ENCODE results near the gene VASH2. TPM values are rescaled to one million over a fixed set of nuclear protein-coding genes. Genes with fewer than 3 reads are reported as not detected.

Gene VASH2
- total RNA-seq, 1 experiment from 2014 or later = 303 TPM

- TF ChIP-seq HMGXB4 (CRISPR knock-in tag; IDR thresholded peaks at IDR 0.05) (0 out of 2 replicates have a peak, but pooled peaks have one; percentile 37), ZNF425 (CRISPR knock-in tag; conservative IDR thresholded peaks at IDR 0.05) (no peak), ZBTB43 (CRISPR knock-in tag; IDR thresholded peaks at IDR 0.05) (no peak)
- CTCF ChIA-PET = interaction anchor here (0.6 to 3.5 kb wide), 11 partner anchors 12 to 230 kb away, joined by 3 to 24 read pairs (median 4); partner anchors contain the start of gene FLVCR1
- H3K27me3 Mint-ChIP-seq (ENCODE audit: low read depth) = no peaks in the 10 kb centered on the region
- H3K4me3 Mint-ChIP-seq = no peak overlapping the region
- ATAC-seq = peak; percentile 15
- peak; percentile 39 for DNase-seq (ENCODE audit: low spot score)
- POLR2A ChIA-PET = interaction anchor here (1.4 to 1.7 kb wide), 3 partner anchors 12 to 165 kb away, joined by 3 read pairs; no protein-coding TSS in a partner anchor
- no peaks in the 10 kb centered on the region for H3K9me3 Mint-ChIP-seq
- peaks cover 89% of the 10 kb centered on the region for H3K4me1 Mint-ChIP-seq
- peak overlapping the region; percentile 95 for H3K27ac Mint-ChIP-seq
- H3K36me3 Mint-ChIP-seq = peaks cover 95% of the 10 kb centered on the region
Measured at GRCh38 chr1:212980123-212980785, 29.9 kb downstream of the VASH2 start.

GRCh38 chr1:212981025-212981495 lies 30.7 kb downstream of the VASH2 start:
- Mint-ChIP-seq H3K4me3 (no peak overlapping the region), H3K27me3 (ENCODE audit: low read depth) (no peaks in the 10 kb centered on the region), H3K9me3 (no peaks in the 10 kb centered on the region), H3K4me1 (peaks cover 87% of the 10 kb centered on the region), H3K27ac (0 out of 2 replicates have a peak overlapping the region, but pooled peaks have one; percentile 95), H3K36me3 (peaks cover 95% of the 10 kb centered on the region)
- ChIA-PET POLR2A (interaction anchor here (1.3 to 1.4 kb wide), 3 partner anchors 9 to 166 kb away, joined by 3 read pairs; no protein-coding TSS in a partner anchor), CTCF (interaction anchor here (1.0 to 3.5 kb wide), 6 partner anchors 13 to 231 kb away, joined by 3 to 24 read pairs (median 4); no protein-coding TSS in a partner anchor)
- DNase-seq (ENCODE audit: low spot score) (peak; percentile 31), ATAC-seq (peak; percentile 4)
- TF ChIP-seq MAX (CRISPR knock-in tag; IDR thresholded peaks at IDR 0.05) (no peak), ZNF121 (CRISPR knock-in tag; IDR thresholded peaks at IDR 0.05) (no peak), TP53 (CRISPR knock-in tag; IDR thresholded peaks at IDR 0.05) (no peak), ZNF425 (CRISPR knock-in tag; conservative IDR thresholded peaks at IDR 0.05) (no peak), ZMAT4 (CRISPR knock-in tag; IDR thresholded peaks at IDR 0.05) (peak; percentile 59; the same call in 1 of the 2 replicates), ZNF281 (CRISPR knock-in tag; IDR thresholded peaks at IDR 0.05) (no peak), TEAD1 (CRISPR knock-in tag; IDR thresholded peaks at IDR 0.05) (0 out of 2 replicates have a peak, but pooled peaks have one; percentile 19), USF1 (CRISPR knock-in tag; IDR thresholded peaks at IDR 0.05) (no peak), NFATC4 (CRISPR knock-in tag; IDR thresholded peaks at IDR 0.05) (no peak), ARID4B (CRISPR knock-in tag; IDR thresholded peaks at IDR 0.05; ENCODE audit: borderline replicate concordance) (0 out of 2 replicates have a peak, but pooled peaks have one; percentile 39), HMGA2 (CRISPR knock-in tag; IDR thresholded peaks at IDR 0.05) (no peak), GTF2I (CRISPR knock-in tag; conservative IDR thresholded peaks at IDR 0.05) (no peak), SP1 (CRISPR knock-in tag; conservative IDR thresholded peaks at IDR 0.05) (no peak)

Data from WTC11 (cell line).